NCI-H82 treated with DMSO at 0.1 percent for 48 hours (cell line): Measurements from ENCODE around the gene RBMS1.

Source experiments
- DNase-seq: peaks from one replicate; lab custom pipeline; 2025; ENCODE audit not compliant: unreplicated experiment; lab: John Stamatoyannopoulos, UW

Gene RBMS1

DNA sequence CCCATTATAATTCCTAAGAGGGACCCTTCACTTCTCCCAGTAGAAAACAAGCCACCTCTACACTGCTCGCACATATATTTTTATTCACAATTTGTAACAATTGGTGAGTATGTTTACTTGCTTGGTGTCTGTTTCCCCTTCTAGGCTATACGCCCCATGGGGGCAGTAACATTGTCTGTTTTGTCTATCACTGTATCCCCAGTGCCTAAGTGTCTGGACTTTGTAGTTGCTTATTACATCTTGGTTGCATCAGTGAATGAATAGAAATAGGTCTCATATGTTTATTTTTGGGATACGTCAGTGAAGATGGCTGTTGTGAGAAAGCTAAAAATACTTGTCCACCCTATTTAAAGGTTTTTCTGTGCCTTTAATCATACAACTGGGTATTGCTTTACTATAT is 206.1 kb downstream of the RBMS1 start:
- no peak for DNase-seq

DNA sequence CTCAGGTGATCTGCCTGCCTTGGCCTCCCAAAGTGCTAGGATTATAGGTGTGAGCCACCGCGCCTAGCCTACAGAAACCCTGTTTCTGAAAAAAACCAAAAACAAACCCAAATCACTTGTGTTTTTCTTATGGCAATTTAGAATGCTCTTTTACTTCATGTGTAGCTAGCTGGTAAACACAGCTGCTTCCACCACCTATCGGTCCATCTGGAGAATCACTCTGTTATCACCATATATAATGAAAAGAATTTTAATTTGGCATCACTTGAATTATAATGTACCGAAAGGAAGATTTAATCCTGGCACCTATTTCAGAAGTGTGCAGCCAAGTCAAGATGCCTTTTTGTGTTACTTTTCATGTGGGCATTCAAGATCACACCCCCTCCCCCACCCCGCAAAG is 207.1 kb downstream of the RBMS1 start:
- no peak for DNase-seq

DNA sequence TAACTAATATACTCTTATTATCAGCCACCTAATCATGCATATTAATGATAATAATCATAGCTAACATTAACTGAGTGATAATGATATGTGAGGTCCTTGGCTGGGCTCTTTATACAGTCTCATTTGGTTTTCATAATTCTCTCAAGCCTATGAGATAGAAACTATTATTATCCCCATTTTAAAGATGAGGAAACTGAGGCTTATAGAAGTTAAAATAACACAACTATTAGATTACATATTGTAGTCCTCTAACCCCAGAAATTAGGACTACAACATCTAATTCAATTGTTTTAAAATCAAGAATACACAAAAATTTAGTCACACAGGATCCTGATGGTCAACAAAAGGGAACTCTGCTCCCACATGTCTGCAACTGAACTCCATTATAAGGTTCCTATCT is 209.9 kb downstream of the RBMS1 start:
- DNase-seq, result no peak

DNA sequence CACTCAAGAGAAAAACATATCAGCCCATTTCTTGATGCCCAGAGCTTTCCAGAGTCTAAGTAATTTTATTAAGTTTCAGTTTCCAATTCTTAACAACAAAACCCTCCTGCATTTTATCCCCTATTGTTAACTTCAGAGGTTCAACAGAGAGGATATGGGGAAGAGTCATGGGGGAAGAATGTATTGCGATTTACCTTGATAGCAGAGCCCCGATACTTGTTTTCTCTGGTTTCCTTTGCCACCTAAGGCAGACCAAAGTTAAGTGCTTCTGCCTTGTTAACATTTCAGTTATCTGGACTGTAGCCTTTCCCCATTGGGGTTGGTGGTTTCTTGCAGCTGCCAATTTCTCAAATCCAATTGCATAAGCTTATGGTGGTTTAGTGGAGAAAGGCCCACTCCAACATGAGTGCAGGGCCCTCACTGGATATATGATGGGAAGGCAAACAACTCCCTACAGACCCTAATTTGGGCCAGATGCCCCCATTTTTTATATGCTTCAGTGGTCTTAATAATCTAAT is 211.5 kb downstream of the RBMS1 start:
- peak; percentile 55 for DNase-seq

DNA sequence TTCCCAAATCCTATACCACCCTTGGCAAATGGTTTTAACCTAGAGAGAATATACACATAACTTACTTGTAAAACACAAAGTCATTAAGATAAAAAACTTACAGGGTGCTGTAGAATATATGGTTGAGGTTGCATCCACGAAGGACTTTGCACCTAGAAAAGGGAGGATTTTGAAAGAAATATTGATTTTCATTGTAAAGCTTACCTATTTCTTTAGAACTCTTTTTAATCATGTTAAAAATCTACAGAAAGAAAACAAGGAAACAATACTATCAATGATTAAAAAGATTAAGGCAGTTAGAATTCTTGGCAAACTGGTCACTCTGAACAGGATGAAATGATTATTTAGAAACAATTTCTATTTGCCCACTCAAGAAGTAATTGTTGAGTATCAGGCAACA is 212.4 kb downstream of the RBMS1 start:
- no peak for DNase-seq

DNA sequence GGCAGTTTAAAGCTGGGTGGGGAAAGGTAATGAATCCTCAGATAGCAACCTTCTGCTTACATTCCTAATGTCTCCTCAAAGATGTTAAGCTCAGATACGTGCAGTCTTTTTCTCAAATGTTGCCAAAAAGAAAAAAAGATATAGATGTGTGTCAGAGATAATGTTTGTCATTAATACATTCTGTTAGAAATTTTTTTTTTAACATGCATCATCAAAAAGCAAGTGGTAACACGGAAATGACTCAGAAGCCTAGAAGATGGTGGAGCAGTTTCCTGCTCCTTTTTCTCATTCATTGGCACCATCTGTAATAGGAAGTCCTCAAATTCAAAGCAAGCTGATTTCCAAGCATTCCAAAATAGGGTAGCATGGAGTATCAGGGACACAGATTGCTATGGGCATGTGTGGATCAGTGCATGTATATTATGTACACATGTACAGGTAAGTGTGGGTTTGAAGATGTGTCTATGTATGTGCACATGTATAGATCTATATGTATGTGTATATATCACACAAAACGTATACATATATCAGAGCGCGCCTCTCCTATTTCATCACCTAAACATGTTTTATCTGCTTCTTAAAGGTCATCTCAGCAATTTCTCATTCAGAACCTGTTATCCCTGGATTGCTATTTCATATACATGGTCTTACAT is 213.7 kb downstream of the RBMS1 start:
- DNase-seq, result no peak

DNA sequence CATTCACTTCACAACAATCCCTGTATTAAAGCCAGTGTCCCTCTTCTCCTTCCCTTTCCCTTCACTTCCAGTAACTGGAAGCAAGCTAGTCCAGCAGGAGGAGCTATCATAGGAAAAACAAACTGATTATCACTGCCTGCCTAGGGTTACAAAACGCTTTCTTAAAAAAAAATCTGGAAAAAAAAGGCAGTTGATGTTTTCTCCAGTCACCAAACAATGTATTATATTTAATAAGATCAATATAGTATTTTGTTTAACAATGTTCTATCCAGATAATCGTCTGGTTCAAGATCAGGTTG is 214.8 kb downstream of the RBMS1 start:
- no peak for DNase-seq

DNA sequence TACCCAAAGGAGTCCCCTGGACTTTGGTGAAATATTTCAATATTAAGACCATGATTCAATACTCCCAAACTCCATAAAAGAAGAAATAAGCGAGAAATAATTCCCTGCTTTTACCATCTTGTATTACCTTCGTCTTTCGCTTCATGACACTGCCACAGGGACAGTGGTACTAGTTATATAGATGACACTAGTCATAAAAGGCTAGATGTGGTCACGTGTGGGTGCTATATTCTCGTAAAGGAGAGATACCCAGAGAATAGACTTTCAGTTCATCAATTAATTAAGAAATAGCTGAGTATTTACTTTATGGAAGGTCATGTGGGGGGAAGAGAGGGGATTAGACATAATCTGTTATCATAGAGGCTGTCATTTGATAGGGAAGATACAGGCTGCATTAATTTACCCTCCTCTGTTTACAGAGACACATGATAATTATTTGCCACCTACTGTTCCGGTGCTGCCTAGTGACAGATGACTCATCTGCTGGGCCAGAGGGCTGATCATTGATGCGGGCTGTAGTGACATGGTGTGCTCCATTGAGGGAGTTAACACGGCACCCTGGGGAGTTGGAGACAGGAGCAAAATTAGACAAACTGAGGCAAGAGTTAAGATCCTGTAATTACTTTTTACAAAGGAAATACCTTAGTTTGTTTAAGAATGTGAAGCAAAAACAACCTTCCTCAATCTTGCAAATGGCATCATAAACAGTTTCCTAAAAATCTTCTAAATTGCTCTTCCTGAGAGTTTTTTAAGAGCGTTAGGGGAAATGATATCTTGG is 215.3 kb downstream of the RBMS1 start:
- no peak for DNase-seq

DNA sequence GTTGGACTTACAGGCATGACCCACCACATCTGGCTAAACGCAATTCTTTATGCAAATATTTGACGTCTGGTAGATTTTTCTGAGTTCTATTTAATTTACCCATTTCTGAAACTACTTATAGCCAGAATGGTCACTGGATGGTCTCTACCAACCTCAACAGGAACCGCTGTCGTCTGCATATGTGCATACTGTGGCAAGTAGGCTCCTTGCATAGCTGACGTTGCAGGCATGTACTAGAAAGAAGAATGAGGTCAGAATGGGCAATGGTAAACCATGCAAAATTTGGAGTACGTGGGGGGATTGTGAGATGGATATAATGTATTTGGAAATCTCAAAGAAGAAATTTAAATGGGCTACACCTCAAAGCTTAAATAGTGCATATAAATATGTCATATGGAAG is 216.5 kb downstream of the RBMS1 start:
- DNase-seq, result no peak

DNA sequence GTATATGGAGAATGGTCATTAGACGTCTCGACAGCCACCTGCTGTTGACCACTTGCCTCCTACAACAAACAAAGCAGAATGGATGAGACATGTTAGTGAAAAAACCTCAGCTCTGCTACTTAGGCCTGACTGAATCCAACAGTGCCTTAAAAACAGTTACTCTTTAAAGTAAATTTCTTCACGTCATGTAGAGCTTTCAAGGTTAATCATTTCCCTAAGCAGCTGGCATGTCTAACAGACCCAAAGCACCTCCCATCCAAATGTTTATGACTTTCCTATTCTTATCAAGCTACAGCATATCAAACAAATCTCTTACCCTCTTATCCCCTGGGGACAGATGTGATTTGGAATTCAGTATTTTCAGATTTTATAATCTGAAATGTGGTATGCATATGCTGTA is 218.0 kb downstream of the RBMS1 start:
- DNase-seq, result no peak

DNA sequence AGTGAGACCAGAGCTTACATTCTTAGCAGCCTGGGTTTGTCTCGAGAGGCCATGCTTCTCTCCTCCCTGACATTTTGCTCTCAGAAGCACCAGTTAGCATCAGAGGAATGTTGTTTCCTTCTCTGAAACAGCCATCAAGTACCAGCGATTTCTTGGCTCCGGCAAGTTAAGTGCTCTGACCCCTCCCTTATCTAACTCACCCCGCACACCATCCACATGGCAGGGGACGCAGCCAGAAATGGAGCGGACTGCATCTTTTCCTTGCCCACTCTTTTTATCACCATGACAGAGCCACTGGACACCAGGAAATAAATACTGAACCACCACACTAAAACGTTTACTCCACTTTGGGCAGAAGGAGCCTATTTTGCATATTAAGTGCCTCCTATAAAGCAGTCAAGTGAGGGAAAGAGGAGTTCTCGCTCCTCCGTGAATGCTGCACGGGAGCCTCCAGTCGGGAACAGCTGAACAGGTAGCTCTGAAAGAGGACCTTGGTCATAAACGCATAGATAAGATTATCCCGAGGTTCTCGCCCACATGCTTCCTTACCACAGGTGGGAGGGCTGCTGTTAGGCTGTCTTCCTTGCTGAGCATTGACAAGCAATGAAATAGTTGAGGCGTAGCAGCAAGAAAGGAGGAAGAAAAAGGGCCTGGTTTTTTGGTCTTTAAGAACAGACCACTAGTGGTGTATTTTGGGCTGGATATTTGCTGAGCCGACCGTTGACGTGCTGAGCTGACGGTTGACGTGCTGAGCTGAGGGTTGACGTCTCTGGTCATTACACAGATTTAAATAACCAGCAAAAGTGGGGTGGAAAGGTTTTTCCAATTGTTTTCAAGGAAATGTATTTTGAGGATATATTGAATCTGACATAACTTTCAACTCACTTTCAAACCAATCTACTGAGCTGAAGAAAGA is 222.2 kb downstream of the RBMS1 start:
- DNase-seq, result no peak

DNA sequence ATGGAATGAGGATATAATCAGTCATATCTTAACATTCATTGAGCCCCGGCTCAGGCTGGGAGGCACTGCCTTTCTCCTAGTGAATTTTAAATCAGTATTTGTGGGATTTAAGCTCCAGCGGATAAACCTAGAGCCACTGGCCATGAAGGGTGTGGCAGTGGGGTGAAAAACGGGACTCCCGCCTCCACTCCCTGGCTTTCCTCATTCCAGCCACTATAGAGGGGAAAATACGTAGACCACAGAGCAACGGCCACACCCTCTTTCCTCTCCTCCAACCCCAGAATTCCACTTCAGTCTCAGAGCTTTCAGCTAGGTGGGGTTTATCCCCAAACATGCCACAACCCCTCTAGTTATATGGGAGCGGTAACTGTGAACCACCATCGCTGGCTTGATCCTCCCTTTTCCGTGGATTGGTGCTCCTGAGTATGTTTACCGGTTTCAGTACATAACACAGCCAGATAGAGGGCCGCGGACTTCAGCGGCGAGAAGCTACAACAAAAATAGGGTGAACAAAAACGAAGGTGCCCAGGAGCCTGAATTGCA is 223.0 kb downstream of the RBMS1 start:
- no peak for DNase-seq

DNA sequence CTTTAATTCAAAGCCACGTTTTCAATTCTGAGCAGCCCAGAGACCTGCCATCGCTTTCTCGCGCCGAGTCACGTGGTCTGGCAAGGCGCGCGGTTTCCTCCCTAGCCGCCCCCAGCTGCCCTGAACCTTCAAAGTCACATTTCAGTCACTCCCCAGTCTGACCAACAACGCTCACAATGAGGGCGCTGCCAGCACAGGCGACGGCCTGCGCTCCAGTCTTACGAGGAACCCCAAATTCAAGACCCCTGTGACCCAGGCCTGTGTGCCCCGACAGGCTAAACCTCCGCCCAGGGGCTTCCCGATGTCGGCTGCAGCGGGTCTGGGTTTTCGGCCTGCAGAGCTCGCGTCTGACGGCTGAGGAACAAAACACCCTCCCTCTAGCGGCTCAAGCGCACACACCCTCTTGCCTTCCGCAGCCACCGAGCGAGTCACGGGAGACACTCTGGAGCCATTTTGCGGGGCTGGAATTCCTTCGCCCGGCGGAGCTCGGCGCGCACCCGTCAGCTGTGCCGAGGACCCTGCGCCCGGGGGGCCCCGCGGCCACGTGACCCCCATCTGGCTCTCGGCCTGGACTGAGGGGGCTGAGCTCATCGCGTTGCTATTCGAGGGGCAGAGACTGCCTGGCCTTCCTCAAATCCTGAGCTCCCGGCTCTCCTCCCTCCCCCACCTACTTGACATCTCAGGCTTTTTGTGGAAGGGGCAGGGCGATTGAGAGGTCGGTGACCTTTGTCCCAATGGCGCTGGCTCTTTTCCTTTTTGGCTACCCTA is 223.6 kb downstream of the RBMS1 start:
- peak; percentile 72 for DNase-seq

DNA sequence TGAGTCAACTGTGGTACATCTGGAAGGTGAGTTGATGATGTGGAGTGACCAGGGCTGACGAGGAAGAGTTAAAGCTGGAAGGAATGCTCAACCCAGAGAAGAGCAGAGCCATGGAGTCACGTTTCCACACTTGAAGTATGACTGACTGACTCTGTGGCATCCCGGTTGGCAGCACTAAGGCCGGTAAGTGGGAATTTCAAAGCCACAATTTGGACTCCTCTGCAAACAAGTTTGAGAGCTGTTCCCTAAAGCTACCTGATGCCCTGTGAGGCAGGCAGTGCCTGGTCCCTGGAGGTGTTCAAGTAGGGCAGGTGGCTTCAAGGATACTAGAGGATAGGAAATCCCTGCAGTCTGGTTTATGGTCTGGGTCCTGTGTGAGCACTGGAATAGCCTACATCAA is 224.2 kb downstream of the RBMS1 start:
- DNase-seq, result no peak

DNA sequence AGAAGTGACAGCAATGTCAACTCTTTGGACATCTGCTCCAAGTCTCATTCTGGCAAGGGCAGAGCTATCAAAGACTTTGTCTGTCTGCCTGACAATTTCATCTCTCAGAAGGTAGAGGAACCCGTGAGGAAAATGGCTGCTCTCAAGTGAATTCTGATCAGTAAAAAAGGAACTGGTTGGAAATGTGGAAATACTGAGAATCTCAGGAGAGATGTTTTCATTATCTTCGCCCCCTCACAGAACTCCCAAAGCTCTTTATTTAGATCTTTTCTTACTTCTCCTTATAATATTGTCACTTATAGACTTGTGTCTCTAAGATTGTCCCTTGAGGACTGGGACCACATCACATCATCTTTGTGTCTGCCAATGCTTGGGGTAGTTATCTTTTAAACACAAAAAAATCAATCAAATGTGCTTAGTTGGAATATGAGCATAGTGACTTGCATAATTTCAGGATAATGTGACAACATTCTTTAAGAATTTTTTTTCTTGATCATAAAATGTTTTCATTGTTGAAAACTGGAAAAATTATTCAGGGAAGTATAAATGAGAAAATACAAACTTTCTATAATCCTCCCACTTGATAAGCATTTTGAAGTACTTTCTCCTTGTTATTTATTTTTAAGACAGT is 225.3 kb downstream of the RBMS1 start:
- DNase-seq, result no peak

DNA sequence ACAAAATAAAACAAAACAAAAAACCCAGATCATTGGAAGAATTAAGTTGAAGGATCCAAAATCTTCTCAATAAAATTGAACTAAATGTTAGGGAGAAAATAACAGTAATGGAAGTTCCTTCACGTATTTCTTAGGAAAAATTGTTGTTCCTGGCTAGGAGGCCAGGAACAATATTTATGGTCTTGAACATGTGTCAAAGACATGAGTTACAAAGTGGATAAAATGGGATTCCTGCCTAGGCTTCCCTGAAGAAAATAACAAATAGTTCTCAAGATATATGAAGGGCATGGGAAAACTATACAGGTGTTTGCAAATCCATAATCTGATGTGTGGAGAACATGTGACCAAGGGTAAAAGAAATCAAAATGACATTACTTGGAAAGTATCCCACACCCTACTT is 225.9 kb downstream of the RBMS1 start:
- DNase-seq, result no peak

DNA sequence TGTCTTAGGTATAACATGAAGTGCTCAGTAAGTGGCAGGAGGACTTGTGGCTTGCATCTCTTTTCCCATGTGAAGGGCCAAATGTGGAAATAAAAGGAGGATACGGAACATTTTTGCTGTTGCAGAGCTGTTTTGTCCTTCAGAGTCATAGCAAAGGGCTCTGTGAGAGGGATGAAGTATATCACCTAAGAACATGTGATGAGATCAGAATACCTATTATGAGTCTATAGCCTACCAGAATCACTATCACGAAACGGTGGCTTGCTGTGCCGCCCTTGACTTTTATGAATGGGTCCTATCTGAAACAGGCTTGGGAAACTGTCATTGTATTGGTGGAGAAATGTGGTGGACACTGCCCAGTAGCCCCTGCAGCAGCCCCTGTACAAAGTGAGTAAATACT is 226.6 kb downstream of the RBMS1 start:
- no peak for DNase-seq

DNA sequence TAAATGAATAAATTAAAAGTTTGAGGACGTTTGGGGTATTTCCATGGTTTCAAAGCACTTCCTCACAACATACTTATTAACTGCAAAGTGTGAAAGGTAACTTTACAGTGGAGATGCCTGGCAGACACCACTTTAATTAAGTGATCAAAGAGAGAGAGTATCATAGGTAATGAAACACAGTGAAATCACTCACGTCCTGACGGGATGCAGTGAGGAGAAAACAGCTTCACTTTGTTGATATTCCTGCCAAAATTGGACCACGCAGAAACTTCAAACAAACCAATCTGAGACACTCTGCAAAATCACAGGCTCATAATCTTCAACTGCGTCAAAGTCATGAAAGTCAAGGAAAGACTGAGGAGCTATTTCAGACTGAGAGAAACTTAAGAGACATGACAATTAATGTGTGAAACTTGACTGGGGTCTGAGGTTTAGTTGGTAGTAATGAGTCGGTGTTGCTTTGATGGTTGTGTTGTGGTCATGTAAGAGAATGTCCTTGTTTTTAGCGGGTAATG is 227.5 kb downstream of the RBMS1 start:
- no peak for DNase-seq

DNA sequence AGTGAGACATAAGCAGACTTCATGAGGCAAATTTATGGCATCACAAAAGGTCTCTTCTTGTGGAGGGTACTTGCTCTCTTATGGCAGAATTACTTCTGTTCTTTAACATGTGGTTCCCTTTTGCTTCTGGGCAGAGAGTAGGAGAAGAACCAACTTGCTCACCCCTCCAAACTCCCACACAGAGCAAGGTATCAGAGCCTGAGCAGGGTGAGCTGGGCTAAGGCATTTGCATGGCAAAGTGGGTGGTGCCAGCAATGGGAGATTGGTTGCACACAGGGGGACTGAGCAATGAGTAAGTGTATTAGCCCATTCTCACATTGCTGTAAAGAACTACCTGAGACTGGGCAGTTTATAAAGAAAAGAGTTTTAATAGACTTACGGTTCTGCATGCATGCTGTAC is 229.3 kb downstream of the RBMS1 start:
- no peak for DNase-seq

DNA sequence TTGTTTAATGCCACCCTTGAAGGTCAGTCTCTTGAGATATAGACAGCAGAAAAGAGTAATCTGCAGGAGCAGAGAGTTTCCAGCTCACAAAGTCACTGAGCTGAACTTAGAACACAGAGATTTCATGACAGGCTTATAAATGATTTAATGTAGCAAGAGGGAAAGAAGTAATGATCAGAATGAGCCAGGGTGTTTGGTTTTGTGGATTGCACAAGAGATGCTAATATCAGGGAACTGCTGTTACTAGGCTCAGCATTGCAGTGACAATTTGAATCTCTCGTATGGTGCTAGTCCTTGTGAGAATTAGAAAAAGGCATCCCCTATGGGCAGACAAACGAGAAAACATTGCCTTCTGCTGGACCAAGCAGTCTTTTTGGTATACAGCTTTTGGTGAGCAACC is 231.9 kb downstream of the RBMS1 start:
- DNase-seq, result no peak
